GM19324 (cell line): ENCODE results near the gene CCT7.
"Not testable (repeated sequence)": the region's sequence is repeated elsewhere in the genome, so short reads cannot be mapped to it uniquely, and the experiment has no call there.

Source experiments
- ATAC-seq: cut with Tn5 transposase; IDR thresholded peaks from one replicate; pipeline ENCODE4 v1.9.1; 2021; ENCODE audit warnings: mild to moderate bottlenecking, moderate library complexity; ENCODE audit not compliant: unreplicated experiment, low FRiP score

The CCT7 gene

DNA sequence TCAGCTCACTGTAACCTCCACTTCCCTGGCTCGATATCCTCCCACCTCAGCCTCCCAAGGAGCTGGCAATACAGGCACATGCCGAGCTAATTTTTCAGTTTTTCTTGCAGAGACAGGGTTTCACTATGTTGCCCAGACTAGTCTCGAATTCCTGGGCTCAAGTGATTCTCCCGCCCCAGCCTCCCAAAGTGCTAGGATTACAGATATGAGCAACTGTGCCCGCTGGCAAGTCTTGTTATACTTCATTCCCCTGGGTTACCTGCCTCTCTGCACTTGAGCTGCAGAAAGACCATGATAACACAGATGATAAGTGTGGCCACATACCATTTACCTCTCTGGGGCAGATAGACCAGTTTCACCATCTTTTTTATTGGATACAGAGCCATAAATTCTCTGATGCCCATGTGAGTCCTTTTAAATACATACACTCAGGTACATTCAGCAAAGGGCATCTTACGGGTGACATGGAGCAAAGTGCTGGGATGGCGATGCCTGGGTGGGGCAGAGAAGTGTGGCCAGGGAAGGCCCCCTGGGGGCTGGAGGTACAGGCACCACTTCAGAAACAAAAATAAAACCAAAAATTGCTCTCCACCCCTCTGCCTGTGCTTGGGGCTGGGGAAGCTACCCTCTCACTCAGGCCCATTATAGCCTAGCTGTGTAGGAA is 20.4 kb downstream of the CCT7 start:
- no peak for ATAC-seq

DNA sequence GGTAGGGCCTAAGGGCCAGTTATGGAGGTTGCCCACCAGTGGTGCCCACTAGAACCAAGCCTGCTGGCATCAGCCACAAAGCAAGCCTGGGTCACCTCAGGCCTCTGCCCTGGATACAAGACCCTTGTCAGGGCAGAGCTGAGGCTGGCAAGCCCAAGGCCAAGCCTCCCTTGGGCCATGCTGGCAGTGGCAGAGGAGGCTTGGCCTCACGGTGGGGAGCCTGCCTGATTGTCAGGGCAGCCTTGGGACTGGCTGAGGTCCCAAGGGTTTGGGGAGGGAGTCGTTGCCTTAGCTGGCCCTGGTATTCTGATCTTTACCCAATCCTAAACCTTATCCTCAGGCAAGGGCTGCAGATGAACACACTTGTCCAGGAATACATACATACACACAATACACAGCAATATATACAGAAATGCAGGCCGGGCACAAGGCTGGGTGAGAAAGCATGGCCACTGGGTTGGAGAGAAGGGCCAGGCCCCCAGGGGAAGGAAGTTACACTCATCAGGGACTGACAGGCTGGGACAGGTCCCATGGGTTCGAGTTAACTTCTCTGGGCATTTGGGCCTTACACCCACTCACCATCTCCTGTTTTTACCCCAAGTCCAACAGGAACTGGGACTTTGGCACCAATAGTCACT is 21.0 kb downstream of the CCT7 start:
- ATAC-seq, result no peak

DNA sequence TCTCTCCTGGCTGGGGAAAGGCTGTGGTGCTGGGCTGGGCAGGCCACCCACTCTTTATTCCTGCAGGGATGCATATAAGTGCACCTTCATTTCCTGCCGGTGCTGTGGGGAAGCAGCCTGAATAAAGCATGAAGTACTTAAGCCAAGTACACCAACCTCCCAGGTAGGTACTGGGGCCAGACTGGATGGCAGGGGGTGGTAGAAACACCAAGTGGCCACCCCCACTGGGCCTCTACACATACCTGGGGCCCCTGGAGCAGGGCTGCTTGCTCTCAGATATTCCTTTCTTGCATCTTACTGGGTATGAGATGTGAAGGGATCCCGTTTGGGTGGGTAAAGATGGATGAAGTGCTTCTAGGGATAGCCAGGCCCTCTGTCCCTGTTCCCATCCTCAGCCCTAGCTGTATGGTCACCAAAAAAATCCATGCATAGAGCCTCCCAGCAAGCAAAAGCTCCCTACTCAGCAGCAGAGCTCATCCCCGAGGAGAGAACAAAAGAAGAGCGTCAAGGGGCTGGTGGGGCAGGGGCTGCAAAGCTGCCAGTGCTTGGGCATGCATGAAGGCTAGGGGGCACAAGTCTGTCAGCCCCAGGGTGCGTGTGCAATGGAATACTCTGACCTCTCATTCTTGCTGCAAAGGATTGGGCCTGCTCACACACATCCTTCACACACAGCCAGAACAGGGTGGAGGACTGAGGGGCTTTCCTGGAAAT is 22.0 kb downstream of the CCT7 start:
- ATAC-seq, result no peak

DNA sequence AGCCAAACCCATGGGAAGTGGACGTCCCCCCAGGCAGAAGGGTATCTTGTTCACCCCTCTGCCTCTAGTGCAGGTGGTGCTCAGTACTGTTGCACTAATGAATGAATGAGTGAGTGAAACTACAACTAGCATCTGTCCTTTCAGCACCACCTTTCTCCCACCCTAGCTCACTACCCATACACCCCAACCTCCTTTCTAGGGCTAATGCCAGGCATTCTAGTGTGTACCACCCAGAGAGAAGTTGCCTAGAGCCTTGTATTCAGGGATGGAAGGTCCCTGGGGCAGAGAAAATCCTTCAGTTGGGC is 22.5 kb downstream of the CCT7 start:
- ATAC-seq, result no peak

DNA sequence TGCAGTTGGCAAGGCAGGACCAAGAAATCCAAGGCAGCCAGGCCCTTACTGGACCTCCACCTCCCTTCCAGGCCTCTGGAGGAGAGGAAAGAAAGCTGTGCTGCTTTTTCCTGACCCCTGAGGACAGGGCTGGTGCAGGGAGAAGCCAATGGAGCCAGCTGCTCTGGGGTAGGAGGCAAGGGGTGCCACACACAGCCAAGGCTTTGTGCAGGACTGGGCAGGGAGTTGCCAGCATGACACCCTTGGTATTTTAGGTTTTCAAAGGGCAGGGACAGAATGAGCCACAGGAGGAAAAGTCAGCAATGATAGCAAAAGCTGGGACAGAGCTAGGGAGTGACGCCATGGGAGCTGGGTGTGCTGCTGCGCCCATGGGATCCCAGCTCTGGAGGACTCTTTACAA is 22.9 kb downstream of the CCT7 start:
- ATAC-seq, result no peak

DNA sequence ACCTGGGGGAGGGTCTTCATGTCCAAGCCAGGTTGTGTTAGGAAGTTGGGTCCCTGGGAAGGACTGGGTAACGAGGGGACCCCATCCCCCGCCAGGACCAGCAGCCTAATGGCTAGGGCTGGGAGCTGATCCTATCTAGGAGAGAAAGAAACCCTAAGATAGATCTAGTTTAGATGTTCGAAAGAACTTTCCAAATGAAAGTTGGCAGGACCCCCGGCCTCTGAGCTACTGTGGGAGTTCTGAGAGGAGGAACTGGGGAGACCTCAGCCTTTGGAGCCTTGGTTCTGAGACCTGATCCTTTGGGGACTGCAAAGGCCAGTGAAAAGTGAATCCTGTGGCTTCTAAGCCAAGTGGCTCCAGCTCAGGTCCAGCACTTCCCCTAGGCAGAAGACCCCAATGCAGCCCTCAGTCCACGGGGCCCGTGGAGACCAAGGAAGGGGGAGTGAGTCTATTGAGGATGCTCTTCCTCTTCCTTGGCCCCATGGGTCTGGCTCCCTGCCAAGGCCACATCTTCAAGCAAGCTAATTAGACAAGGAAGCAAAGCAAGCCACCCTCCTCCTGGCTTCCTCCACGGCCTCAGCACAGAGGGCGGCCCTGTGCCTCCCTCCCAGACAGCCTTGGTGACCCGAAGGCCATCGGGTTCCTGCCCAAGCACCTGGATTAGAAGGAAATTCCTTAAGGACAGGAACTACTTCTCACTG is 23.5 kb downstream of the CCT7 start:
- no peak for ATAC-seq

DNA sequence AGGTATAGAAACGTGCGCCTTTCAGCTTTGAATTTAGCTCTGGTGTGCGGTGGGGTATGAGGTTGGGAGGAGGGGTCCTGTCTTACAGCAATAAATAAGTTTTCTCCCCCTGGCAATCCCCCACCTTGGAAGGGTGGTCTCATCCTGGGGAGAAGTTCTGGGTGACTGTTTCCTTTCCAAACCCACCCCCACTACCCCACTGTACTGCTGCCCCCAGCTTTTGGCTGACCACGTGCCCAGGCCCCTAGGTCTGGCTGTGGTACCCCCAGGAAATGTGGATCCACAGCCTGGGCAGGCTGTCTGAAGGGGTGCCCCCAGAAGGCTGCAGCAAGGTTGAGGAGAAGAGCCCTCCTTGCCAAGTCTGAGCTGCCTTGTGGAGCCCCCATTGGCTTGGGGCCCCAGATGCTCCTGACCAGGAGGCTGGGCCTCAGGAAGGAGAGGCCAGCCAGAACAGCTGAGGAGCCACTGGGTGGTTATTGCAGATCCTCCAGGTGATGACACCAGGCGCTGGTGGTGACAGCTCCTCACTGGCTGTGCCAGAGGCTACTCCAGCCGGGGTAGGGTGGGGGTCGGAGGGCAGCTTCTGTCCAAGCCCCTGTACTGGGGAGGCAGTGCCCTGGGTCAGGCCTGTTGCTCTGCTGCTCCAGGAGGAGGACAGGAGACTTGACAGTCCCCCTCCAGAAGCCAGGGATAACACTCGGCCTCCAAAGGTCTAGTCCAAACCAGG is 24.2 kb downstream of the CCT7 start:
- no peak for ATAC-seq

DNA sequence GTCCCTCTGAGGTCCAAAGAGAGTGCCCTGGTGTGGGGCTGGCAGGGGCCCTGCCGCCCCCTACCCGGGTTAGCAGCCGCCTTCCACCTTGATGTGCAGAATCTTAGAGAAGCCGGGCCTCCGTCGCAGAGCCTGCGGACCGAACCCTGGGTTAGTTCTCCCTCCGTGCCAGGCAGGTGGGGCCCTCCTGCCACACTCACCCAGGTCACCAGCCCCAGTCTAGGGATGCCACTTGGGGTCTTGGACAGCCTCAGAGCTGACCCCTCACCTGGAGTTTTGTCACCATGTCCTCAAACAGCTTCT is 24.8 kb downstream of the CCT7 start:
- no peak for ATAC-seq

DNA sequence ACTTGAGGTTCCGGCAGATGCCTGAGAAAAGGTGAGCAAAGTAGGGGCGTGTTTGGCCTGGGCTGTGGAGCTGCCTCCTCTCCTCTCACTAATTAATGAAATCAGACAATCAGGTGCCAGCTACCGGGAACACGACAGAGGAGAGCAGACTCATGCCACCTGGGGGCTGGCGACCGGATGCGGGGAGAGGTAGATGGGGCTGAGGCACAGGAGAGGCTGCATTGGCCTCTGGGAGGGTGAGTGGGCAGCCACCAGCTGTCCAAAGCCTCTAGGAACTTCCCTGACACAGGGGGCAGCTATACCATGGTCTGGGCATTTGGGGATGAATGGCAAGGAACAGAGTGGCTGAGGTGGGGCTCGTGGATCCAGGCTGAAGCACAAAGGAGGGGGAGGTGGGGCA is 25.2 kb downstream of the CCT7 start:
- ATAC-seq, result no peak

DNA sequence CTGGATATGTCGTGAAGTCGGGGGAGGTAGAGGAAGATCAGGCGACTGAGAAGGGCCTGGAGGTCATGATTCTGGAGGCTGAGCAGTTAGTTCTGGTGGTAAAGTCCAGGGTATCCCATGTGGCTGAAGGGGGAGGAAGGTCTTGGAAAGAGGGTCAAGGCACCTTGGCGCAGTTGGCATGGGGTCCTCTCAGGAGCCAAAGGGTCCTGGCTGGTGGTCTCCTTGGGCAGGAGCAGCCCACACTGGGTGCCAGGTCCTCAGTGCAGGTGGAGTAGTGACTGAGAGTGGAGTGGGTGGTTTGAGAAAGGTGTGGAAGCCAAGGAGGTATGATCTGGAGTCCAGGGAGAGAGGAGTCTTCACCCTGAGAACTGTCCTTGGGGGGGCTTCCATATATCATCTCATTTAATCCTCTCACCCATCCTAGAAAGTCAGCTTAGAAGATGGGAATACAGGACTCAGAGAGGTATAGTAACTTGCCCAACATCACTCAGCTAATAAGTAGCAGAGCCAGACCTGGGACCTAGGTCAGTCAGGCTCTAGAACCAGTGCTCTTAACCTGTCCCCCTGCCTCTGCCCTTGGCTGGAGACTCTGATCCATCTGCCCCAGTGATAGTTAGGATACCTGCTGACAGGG is 25.7 kb downstream of the CCT7 start:
- no peak for ATAC-seq

DNA sequence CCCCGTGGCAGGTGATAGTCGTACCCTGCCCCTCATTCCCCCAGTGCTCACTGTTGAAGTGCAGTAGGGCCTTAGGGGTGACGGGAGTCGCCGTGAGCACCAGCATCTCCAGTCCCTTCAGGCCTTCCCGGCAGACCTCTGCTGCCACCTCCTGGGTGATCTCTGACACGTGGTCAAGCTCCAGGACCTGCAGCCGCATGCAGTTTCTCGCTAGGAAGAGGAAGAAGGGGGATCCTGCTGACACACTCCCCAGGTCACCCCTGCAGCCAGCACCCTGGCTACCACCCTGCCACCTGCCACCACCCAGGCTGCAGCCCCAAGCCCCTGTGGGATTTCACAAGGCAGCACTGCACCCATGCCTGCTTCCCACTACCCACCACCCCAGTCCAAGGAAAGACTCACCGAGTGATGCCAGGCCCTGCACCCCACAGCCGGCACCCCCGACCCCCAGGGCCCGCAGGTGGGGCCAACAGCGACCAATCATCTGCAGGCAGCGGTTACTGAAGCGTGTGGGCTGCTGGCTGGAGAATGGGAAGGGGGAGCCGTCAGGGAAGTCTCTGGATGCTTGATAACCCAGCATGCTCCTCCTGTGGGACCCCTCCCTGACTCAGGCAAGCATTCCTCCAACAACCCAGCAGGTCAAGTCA is 26.4 kb downstream of the CCT7 start:
- ATAC-seq, result no peak

DNA sequence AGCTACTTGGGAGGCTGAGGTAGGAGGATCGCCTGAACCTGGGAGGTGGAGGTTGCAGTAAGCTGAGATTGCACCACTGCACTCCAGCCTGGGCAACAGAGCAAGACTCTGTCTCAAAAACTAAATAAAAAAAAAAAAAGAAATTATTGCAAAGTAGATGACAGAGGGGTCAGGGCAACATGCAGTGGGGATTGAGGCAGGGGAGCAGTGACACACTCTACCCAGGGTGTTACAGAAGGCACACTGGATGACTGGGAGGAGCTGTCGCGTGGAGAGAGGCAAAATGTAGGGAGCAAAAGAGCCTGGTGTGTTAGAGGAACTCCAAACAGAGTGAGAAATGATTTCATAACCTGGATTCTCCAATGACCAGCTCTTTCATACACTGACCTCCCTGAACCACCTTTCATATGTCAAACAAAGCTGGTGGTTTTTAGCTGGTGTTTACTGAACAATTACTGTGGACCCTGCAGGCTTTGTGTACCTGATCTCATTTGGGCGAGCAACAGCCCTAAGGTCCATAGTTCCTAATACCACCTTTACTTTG is 28.1 kb downstream of the CCT7 start:
- no peak for ATAC-seq

DNA sequence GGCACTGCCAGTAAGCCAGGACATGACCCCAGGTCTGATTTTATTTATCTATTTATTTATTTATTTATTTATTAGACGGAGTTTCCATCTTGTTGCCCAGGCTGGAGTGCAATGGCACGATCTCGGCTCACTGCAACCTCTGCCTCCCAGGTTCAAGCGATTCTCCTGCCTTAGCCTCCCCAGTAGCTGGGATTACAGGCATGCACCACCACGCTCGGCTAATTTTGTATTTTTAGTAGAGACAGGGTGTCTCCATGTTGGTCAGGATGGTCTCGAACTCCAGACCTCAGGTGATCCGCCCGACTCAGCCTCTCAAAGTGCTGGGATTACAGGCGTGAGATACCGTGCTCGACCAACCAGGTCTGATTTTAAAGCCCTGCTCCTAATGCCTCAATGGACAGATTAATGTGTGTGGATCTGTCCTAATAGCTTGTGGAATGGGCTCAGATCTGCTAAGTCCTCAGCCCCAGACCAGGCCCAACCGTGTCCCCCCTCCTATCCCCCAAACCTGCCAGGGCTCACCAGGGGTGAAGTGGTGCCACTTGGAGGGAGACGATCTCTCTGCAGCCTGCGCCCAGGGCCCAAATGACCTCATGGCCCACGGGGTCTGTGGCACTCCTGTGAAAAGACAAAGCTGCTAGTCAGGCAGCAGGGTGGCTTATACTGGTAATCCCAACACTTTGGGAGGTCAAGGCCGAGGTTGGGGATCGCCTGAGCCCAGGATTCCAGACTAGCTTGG is 28.8 kb downstream of the CCT7 start:
- not testable (repeated sequence) for ATAC-seq

DNA sequence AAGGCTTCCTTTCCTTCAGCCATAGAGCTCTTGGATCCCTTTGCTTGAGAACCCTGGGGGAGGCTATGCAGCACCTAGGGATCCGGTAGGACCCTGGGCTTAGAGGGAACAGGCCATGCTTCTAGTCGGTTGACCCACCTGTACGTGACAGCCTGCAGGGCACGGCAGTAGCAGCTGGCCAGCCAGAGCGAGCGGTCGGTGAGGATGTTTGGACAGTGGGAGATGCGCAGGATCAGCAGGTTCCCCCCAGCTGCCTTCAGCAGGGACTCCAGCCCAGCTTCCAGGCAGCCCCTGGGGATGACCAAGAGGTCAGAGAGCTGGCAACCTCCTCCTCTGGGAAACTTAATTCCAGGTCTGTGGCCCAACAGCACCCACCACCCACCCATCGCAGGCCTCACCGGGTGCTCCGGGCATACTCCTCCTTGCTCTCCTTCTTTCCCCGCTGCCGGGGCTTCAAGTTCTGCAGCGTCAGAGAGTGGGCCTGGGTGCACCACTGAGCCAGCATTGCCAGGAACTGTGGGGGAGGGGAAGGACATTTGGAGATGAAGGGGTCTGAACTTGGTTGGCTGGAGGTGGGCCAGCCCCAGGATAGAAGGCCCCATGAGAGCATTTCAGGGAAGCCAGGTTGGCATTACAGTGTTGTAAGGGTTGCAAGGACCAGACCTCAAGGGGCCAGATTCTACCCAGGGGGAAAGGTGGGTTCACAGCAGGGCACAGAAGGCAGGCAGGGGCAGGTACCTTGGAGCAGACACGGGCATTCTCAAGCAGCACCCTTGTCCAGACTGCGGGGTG is 29.6 kb downstream of the CCT7 start:
- ATAC-seq, result no peak

DNA sequence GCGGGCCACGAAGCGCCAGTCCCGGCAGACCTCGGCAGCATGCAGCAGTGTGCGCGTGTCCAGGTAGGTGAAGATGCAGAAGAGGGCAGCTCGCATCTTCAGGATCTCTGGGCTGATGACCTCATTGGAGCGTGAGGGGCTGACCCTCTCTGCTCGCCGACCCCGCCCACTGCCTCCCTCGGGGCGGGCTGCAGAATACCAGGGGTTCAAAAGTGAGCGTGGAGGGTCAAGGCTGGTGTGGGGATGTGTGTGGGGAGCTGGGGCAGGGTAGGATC is 30.2 kb downstream of the CCT7 start:
- ATAC-seq, result no peak

DNA sequence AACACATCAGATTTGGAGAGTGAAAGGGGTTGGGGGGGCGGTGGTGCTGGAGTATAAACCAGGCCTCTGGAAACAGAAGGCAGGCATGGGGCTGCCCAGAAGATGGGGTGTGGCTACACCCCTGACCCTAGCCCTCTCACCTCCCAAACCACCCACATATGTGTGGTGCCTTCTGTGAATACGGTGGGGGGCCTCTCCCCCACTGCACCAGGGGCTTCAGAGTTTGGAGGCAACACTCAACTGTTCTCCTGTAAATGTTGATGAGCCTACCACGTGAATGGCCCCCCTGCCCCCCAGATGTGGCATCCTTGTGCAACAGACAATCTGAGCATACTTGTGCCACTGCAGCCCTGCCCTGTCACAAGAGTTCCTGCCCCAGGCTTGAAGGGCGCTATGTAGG is 30.7 kb downstream of the CCT7 start:
- no peak for ATAC-seq

DNA sequence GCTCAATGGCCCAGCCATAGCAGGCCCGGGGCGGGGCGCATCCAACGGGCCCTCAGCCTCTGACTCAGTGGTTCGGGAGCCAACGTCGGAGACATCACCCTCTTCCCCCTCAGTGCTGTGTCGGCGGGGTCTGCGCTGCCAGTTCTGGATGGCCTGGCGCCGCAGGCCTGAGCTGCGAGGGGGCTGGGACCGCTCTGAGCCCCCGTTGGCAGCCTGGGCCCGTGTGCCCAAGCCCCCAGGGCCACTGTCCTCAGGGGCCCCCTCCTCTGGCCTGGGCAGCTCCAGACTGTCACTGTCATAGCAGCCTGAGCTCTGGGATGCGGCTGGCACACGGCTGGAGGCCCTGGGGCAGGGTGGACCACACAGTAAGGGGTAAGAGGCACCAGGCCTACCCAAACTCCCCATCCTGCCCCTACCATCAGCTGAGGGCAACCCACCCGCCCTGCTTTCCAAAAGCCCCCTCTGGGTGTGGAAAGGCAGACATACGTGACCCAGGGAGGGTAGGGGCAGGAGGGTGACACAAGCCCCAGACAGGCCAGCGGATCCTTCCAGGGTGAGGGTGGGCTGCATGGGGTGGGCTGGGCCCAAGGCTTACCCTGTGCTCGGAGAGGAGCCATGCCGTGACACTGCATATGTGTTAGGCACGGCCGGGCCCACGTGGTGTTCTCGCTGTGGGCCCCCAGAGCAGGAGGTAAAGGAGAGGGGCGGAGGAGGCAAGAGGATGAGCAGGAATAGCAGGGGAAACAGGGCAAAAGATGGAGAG is 31.4 kb downstream of the CCT7 start:
- ATAC-seq, result no peak
